ENCODE results near the gene BMPR1A. TPM values are rescaled to one million over a fixed set of nuclear protein-coding genes. Genes with fewer than 3 reads are reported as not detected.

The BMPR1A gene
- total and polyA plus RNA-seq, 2 of the 13 experiments (the other 11 are each of a cell fraction or from before 2014, with no cell fraction given), result 17.8 to 44.2 TPM

DNA sequence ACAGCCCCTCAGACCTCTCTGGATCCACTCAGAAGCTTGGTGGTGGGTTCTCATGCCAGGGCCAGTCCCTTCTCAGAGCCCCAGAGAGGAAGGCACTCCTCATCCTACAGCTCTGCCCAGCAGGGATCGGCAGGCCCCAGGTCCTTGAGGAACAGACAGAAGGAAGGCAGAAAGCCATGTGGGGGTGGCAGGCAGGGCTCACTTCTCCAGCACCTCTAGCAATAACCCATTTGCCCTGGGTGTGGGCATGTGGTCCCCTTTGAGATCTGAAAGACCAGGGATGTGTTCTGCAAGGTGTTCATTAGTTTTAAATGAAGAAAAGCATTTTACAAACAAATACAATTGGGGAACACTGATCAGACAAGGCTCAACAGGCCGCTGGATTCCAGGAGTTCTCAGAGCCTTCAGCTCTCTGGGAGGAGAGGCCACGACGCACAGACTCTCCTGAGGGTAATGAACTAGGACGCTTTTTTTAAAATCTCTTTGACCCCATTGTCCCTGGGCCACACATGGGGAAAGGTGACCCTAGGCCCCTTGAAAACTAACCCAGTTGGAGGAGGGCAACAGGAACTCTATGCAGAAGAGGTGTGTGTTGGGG is 47.5 kb upstream of the BMPR1A start:
- intact Hi-C loops (cut with micrococcal nuclease; ENCODE audit: unreplicated experiment), result no loop called here
- ChIA-PET POLR2A (no interaction called here), CTCF (ENCODE audit: low intra/inter-chr PET ratio, low total read pairs) (no interaction called here)
- no peaks in the 10 kb centered on the region for H3K9me3 ChIP-seq (ENCODE audit: low read length)
- no peak for ATAC-seq
- H3K79me2 ChIP-seq (ENCODE audit: insufficient read depth, low read length), result no peaks in the 10 kb centered on the region
- no peak overlapping the region for H3K27ac ChIP-seq (ENCODE audit: extremely low read length, insufficient read depth, low read length)
- no peak overlapping the region for H2AFZ ChIP-seq (ENCODE audit: low read length)
- DNase-seq (ENCODE audit: low spot score), result no peak
- TF ChIP-seq ZNF878 (CRISPR knock-in tag; IDR thresholded peaks at IDR 0.05) (no peak), SAP130 (CRISPR knock-in tag; IDR thresholded peaks at IDR 0.05; ENCODE audit: low read depth) (no peak), HMGXB3 (CRISPR knock-in tag; IDR thresholded peaks at IDR 0.05; ENCODE audit: borderline replicate concordance) (no peak), JUN (CRISPR knock-in tag; IDR thresholded peaks at IDR 0.05) (no peak), ZNF598 (CRISPR knock-in tag; IDR thresholded peaks at IDR 0.05; ENCODE audit: borderline replicate concordance) (no peak), SRSF4 (IDR thresholded peaks at IDR 0.05; ENCODE audit: low read depth, low read length, poor library complexity, severe bottlenecking) (no peak), RFXANK (CRISPR knock-in tag; IDR thresholded peaks at IDR 0.05) (no peak)
- peaks cover 3 to 5% of the 10 kb centered on the region in 2 experiments; a peak in 2 of 5 replicates for H3K27me3 ChIP-seq (ENCODE audit: control insufficient read depth in 1 of 2, insufficient read depth in 2 of 2, low read length in 2 of 2)
- WGBS (ENCODE audit: low lambda C conversion rate), result 18% methylated on average over 4 of the region's 5 CpGs
- no peak overlapping the region for H3K4me2 ChIP-seq (ENCODE audit: low read depth, low read length)
- in situ Hi-C loops (cut with HindIII; ENCODE audit: extremely low pct_ligation_motif_present, low pct_unique_long_range_greater_than_20kb), result no loop called here
- no TSS peak for BruUV-seq (replicated peaks)
- FAIRE-seq, result no peak
- H3K9ac ChIP-seq (ENCODE audit: insufficient read depth, low read depth, low read length), result no peak overlapping the region
- H4K20me1 ChIP-seq (ENCODE audit: insufficient read depth, low read length), result no peaks in the 10 kb centered on the region
- no peak overlapping the region for H3K4me3 ChIP-seq (replicated peaks in 1 of 3; ENCODE audit: insufficient read depth in 1 of 3, low read depth in 2 of 3, low read length in 3 of 3)
- H3K36me3 ChIP-seq (replicated peaks in 1 of 2; ENCODE audit: control insufficient read depth in 1 of 2, insufficient read depth in 2 of 2, low read length in 2 of 2), result no peaks in the 10 kb centered on the region
- H3K4me1 ChIP-seq (ENCODE audit: insufficient read depth, low read length), result peaks cover 14% of the 10 kb centered on the region; the same call in 1 of the 2 replicates

All from HepG2 (cell line).